Activated T-cell treated with anti-CD3 and anti-CD28 coated beads, Interleukin-2, amount 50 U/mL, for 4 hours (primary cell): Measurements from ENCODE around the gene SNX5. TPM values are rescaled to one million over a fixed set of nuclear protein-coding genes. Genes with fewer than 3 reads are reported as not detected.

Experiments used
- ATAC-seq, 2 donors: fragments of 200-7000 bp; cut with Tn5 transposase; one replicate each; pipeline ENCODE4 v1.10.0; 2021
- DNase-seq: peaks from one replicate; pipeline ENCODE4 v3.0.0-alpha.2; 2020
- H3K27me3 Mint-ChIP-seq: one replicate; pipeline ENCODE4 v1.8.0; 2021; ENCODE audit warnings: low read depth, mixed read lengths
- H3K36me3 Mint-ChIP-seq: one replicate; pipeline ENCODE4 v1.8.0; 2022; ENCODE audit warnings: mixed read lengths; ENCODE audit not compliant: insufficient read depth
- H3K4me1 Mint-ChIP-seq: one replicate; pipeline ENCODE4 v1.8.0; 2021; ENCODE audit warnings: low read depth, mixed read lengths
- H3K4me3 Mint-ChIP-seq: one replicate; pipeline ENCODE4 v1.8.0; 2021; ENCODE audit warnings: mild to moderate bottlenecking, moderate library complexity, mixed read lengths
- H3K9me3 Mint-ChIP-seq: one replicate; pipeline ENCODE4 v1.8.0; 2021; ENCODE audit warnings: mixed read lengths
- total RNA-seq, 3 donors: library from RNA; stranded (reverse); gene quantifications; one replicate each; pipeline ENCODE4 v1.2.1, GENCODE V29; 2021

The SNX5 gene
- total RNA-seq, 3 donors from 2014 or later = 148 to 177 (median 168) TPM

DNA sequence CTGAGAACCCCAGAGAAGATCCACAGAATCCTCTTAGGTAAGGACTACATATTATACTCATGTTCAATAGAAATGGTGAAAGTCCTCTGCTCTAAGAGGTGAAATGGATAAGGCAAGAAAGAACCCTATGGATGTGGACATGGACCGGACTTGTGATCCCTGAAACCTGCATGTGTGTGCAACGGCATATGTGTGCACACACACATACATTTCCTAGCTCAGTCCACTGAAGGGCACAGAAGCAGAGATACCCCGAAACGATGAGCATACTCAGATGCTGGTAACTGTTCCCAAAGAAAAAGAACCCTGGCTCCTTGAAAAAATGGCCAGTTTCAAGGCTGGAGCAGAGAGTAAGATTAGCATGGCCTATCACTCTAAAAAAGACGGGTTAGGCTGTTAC, 22.6 kb downstream of the SNX5 start:
- peaks cover 75% of the 10 kb centered on the region for H3K36me3 Mint-ChIP-seq
- ATAC-seq = no peak
- peaks cover 4% of the 10 kb centered on the region for H3K4me1 Mint-ChIP-seq
- no peak overlapping the region for H3K4me3 Mint-ChIP-seq
- no peaks in the 10 kb centered on the region for H3K9me3 Mint-ChIP-seq
- no peaks in the 10 kb centered on the region for H3K27me3 Mint-ChIP-seq
- no peak for DNase-seq

GRCh38 chr20:17944854-17945474, 23.6 kb downstream of the SNX5 start:
- no peak overlapping the region for H3K4me3 Mint-ChIP-seq
- no peaks in the 10 kb centered on the region for H3K27me3 Mint-ChIP-seq
- H3K4me1 Mint-ChIP-seq = peaks cover 7% of the 10 kb centered on the region
- DNase-seq (no peak), ATAC-seq (no peak)
- no peaks in the 10 kb centered on the region for H3K9me3 Mint-ChIP-seq
- H3K36me3 Mint-ChIP-seq = peaks cover 65% of the 10 kb centered on the region

DNA sequence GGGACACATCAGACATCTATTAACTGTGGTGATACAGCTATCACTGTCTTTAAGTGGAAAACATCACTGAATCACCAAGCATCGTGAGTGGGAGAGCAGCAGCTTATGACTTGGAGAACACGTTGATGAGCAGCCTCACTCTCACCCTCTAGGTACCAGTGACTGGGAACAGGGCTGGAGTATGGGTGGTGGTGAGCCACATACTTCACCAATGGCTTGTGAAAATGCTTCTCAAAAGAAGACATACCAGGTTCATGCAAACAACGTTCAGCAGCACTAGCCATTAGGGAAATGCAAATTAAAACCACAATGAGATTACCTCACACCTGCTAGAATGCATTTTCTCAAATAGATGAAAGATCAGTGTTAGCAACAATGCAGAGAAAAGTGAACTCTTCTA, 25.3 kb downstream of the SNX5 start:
- H3K4me3 Mint-ChIP-seq = no peak overlapping the region
- peaks cover 15% of the 10 kb centered on the region for H3K4me1 Mint-ChIP-seq
- no peaks in the 10 kb centered on the region for H3K9me3 Mint-ChIP-seq
- no peak for DNase-seq
- H3K27me3 Mint-ChIP-seq = no peaks in the 10 kb centered on the region
- ATAC-seq = no peak
- H3K36me3 Mint-ChIP-seq = peaks cover 51% of the 10 kb centered on the region

DNA sequence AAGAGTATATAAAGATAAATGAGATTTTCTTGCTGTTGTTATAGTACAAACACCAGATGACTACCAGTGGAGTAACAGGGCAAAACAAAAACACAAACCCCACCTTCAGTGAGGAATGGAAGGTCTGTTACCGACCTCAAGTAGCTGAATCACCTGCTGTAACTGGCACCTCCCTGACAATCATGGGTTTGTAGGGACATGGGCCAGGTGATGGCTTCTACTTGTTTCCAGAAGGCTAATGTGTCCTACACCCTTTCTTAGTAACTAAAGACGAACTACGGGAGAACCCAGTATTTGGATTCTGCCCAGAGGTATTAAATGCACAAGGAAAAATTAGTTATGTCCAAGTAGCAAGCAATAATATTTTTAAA, 26.8 kb downstream of the SNX5 start:
- ATAC-seq (no peak), DNase-seq (no peak)
- peaks cover 40% of the 10 kb centered on the region for H3K36me3 Mint-ChIP-seq

GRCh38 chr20:17941087-17941825, 27.3 kb downstream of the SNX5 start:
- peaks cover 15% of the 10 kb centered on the region for H3K4me1 Mint-ChIP-seq
- peaks cover 35% of the 10 kb centered on the region for H3K36me3 Mint-ChIP-seq
- H3K9me3 Mint-ChIP-seq = no peaks in the 10 kb centered on the region
- ATAC-seq (no peak), DNase-seq (no peak)
- no peak overlapping the region for H3K4me3 Mint-ChIP-seq
- H3K27me3 Mint-ChIP-seq = no peaks in the 10 kb centered on the region

More for the DNA sequence above, 26.8 kb downstream of the SNX5 start:
- H3K4me1 Mint-ChIP-seq = peaks cover 15% of the 10 kb centered on the region
- no peaks in the 10 kb centered on the region for H3K9me3 Mint-ChIP-seq
- no peak overlapping the region for H3K4me3 Mint-ChIP-seq
- H3K27me3 Mint-ChIP-seq = no peaks in the 10 kb centered on the region

- H3K9me3 Mint-ChIP-seq = no peaks in the 10 kb centered on the region
- H3K4me3 Mint-ChIP-seq = no peak overlapping the region
- H3K27me3 Mint-ChIP-seq = no peaks in the 10 kb centered on the region
- no peak for ATAC-seq
- peaks cover 15% of the 10 kb centered on the region for H3K4me1 Mint-ChIP-seq
- DNase-seq = no peak
- peaks cover 26% of the 10 kb centered on the region for H3K36me3 Mint-ChIP-seq
Measured at GRCh38 chr20:17940224-17940971, 28.2 kb downstream of the SNX5 start.

GRCh38 chr20:17939622-17940223, 28.9 kb downstream of the SNX5 start:
- ATAC-seq (peak in 1 of 2 donors; percentile 13), DNase-seq (no peak)
- no peaks in the 10 kb centered on the region for H3K9me3 Mint-ChIP-seq
- H3K4me1 Mint-ChIP-seq = peaks cover 13% of the 10 kb centered on the region
- H3K36me3 Mint-ChIP-seq = peaks cover 20% of the 10 kb centered on the region
- H3K4me3 Mint-ChIP-seq = no peak overlapping the region
- no peaks in the 10 kb centered on the region for H3K27me3 Mint-ChIP-seq

DNA sequence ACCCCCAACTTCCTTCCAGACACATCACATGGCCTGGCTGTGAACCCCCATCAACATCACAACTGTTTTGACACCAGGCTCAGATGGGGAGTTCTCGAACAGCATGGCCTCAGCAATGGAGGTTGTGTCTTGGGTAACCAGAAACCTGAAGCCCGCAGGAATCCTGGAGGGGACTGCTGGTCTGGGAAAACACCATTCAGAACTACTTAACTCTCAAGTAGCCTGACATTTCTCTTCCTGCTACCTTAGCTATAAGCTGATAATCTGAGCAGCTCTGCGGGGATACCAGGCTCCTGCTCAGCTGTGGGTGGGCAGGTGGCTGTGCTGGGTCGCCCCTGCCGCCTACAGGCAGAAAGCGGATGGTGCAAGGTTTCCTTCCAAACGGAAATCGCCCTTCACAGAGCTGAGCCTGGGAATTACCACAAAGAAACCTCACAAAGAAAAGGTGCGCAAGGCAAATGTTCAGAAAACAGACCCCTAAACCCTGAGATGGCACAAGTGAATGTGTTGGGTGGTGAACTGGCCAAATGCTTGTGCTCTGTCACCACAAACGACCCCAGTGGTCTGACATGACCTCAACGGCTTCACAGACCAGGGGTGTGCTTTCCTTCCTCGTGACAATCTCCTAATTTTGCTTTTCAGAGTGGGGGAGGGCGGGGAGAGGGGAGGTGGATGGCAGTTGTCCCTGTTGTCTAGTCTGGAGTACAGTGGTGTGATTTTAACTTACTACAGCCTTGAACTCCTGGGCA, 29.5 kb downstream of the SNX5 start:
- H3K36me3 Mint-ChIP-seq = peaks cover 18% of the 10 kb centered on the region
- H3K4me3 Mint-ChIP-seq = no peak overlapping the region
- no peaks in the 10 kb centered on the region for H3K9me3 Mint-ChIP-seq
- DNase-seq (peak; percentile 41), ATAC-seq (peak; percentile 87 to 88)
- no peaks in the 10 kb centered on the region for H3K27me3 Mint-ChIP-seq
- peaks cover 12% of the 10 kb centered on the region for H3K4me1 Mint-ChIP-seq

DNA sequence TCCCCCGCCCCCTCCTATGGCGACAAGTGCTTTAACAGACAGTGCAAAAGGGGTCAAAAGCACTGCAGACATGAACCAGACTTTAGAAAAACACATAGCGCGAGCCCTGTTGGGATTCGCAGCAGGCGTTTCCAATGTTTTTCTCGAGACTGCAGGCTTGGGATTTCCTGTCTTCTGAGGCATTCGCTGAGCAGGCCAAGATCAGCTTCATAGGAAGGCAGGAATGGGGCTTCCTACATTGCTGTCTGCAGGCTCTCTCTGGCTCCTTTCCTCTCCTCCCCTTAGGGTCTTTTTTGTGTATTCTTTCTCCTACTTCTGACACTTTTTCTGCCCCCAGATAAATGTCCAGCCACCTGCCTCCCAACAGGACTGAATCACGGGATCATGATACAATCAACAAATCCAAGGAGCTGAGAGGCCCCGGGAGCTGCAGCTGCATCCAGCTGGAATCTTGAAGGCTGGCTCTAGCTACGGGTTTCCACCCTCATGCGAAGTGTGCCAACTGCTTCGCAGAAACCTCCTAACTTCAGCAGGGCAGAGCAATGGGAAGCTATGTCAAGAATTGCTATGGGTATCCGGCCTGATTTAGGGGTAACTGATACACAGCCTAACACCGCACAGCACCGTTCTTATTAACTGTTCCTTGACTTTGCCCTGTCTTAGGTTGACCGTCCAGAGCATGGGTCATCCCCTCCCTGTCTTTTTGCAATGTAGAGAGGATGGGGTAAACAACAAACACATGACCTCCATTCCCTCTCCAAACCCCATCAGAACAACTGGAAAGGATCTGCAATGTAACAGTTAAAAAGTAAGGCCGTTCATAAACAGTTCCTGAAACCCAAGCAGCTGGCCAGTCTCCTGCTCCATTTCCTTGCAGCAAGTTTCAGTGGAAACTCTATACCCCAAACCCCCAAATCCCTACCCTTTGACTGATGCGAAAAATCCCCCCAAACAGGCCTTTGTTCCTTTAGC, 31.5 kb downstream of the SNX5 start:
- ATAC-seq = no peak
- peaks cover 5% of the 10 kb centered on the region for H3K36me3 Mint-ChIP-seq

GRCh38 chr20:17936286-17936760, 32.3 kb downstream of the SNX5 start:
- peaks cover 4% of the 10 kb centered on the region for H3K9me3 Mint-ChIP-seq
- peaks cover 2% of the 10 kb centered on the region for H3K27me3 Mint-ChIP-seq
- no peak overlapping the region for H3K4me3 Mint-ChIP-seq
- DNase-seq (no peak), ATAC-seq (no peak)
- H3K36me3 Mint-ChIP-seq = peaks cover under 1% of the 10 kb centered on the region
- peaks cover 11% of the 10 kb centered on the region for H3K4me1 Mint-ChIP-seq

More for the DNA sequence above, 31.5 kb downstream of the SNX5 start:
- Mint-ChIP-seq H3K27me3 (peaks cover 2% of the 10 kb centered on the region), H3K4me1 (peaks cover 11% of the 10 kb centered on the region), H3K9me3 (peaks cover 3% of the 10 kb centered on the region), H3K4me3 (no peak overlapping the region)
- DNase-seq = no peak

- Mint-ChIP-seq H3K9me3 (peaks cover 4% of the 10 kb centered on the region), H3K36me3 (no peaks in the 10 kb centered on the region), H3K4me1 (peaks cover 11% of the 10 kb centered on the region), H3K27me3 (peaks cover 2% of the 10 kb centered on the region), H3K4me3 (no peak overlapping the region)
- DNase-seq (no peak), ATAC-seq (no peak)
Measured at GRCh38 chr20:17935761-17936160, 32.8 kb downstream of the SNX5 start.

DNA sequence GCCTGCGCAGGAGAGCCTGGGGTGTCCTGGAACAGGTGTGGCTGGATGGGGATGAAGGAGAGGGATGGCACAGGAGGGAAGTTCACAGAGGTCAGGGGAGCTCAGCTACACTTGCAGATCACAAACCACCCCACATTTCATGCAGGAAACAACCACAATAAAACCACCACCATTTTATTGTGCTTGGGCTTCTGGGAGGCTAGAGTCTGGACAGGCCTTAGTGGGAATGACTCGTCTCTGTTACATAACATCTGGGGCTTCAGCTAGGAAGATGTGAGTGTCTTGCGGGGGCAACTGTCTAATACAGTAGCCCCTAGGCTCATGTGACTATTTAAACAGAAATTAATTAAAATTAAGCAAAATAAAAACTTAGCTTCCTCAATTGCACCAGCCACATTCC, 33.4 kb downstream of the SNX5 start:
- DNase-seq (no peak), ATAC-seq (no peak)
- Mint-ChIP-seq H3K4me1 (peaks cover 11% of the 10 kb centered on the region), H3K36me3 (no peaks in the 10 kb centered on the region), H3K4me3 (no peak overlapping the region), H3K27me3 (peaks cover 2% of the 10 kb centered on the region), H3K9me3 (peaks cover 4% of the 10 kb centered on the region)
